WERI-Rb-1 (cell line): ENCODE results near the gene PKMYT1.

ENCODE experiments used
- DNase-seq: peaks from one replicate; pipeline ENCODE4 v3.0.0-alpha.2; 2020
- H3K27ac ChIP-seq: fragments of 250-450 bp; sonication (Bioruptor Pico); 2 replicates; pipeline ENCODE4 v1.5.1; 2020; ENCODE audit warnings: mild to moderate bottlenecking, moderate library complexity
- H3K27me3 ChIP-seq: fragments of 250-450 bp; sonication (Bioruptor Pico); 2 replicates; pipeline ENCODE4 v1.5.1; 2021; ENCODE audit warnings: mild to moderate bottlenecking, low read depth, moderate library complexity; ENCODE audit not compliant: insufficient read depth, severe bottlenecking
- H3K36me3 ChIP-seq: fragments of 250-450 bp; sonication (Bioruptor Pico); 2 replicates; pipeline ENCODE4 v1.5.1; 2020; ENCODE audit warnings: mild to moderate bottlenecking, moderate library complexity
- H3K4me3 ChIP-seq: 2 replicates; pipeline ENCODE4 v1.5.1; 2011; ENCODE audit warnings: low read depth, mild to moderate bottlenecking, control low read depth, low read length
- H3K9me3 ChIP-seq: fragments of 250-450 bp; sonication (Bioruptor Pico); 2 replicates; pipeline ENCODE4 v1.5.1; 2021; ENCODE audit warnings: mild to moderate bottlenecking, moderate library complexity; ENCODE audit not compliant: severe bottlenecking
- CTCF ChIP-seq: IDR thresholded peaks from 2 replicates; pipeline ENCODE4 v1.5.1; 2011; ENCODE audit warnings: low read depth, mild to moderate bottlenecking, control low read depth, inconsistent platforms, low read length

PKMYT1 gene

GRCh38 chr16:2967721-2968161 lies 12.5 kb downstream of the PKMYT1 start:
- peaks cover 56% of the 10 kb centered on the region for H3K36me3 ChIP-seq
- H3K27ac ChIP-seq, result peak overlapping the region; percentile 96
- no peak for TF ChIP-seq CTCF
- H3K9me3 ChIP-seq, result peaks cover 3% of the 10 kb centered on the region
- DNase-seq, result peak; percentile 5
- H3K4me3 ChIP-seq, result no peak overlapping the region
- H3K27me3 ChIP-seq, result no peaks in the 10 kb centered on the region

DNA sequence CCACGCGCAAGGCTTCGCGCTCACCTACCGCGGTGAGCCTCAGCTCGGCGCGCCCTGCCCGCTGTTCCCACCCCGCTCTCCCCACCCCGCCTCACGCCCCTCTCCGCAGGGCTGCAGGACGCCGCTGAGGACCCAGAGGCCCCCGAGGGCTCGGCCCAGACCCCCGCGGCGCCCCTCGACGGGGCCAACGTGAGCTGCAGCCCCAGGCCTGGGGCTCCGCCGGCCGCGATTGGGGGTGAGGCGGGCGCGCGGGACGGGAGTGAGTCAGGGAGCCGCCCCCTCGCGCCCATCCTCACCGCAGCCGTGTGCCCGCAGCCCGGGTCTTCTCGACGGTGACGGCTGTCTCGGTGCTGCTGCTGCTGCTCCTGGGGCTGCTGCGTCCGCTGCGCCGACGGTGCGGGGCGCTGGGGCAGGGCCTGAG lies 13.0 kb downstream of the PKMYT1 start:
- peak overlapping the region; percentile 96 for H3K27ac ChIP-seq
- peaks cover 51% of the 10 kb centered on the region for H3K36me3 ChIP-seq
- peaks cover 3% of the 10 kb centered on the region for H3K9me3 ChIP-seq
- no peak for TF ChIP-seq CTCF
- no peak for DNase-seq
- no peak overlapping the region for H3K4me3 ChIP-seq
- H3K27me3 ChIP-seq, result no peaks in the 10 kb centered on the region

DNA sequence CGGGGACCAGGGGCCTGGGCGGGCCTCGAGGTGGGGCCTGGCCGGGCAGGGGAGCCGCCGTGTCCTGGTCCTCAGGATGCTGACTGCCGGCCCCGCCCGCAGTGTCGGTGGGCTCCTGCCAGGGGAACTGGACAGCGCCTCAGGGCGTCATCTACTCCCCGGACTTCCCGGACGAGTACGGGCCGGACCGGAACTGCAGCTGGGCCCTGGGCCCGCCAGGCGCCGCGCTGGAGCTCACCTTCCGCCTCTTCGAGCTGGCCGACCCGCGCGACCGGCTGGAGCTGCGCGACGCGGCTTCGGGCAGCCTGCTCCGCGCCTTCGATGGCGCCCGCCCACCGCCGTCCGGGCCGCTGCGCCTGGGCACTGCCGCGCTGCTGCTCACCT lies 13.4 kb downstream of the PKMYT1 start:
- no peak for TF ChIP-seq CTCF
- Histone ChIP-seq H3K36me3 (peaks cover 47% of the 10 kb centered on the region), H3K9me3 (peaks cover 3% of the 10 kb centered on the region), H3K4me3 (no peak overlapping the region), H3K27ac (no peak overlapping the region), H3K27me3 (no peaks in the 10 kb centered on the region)
- DNase-seq, result no peak

DNA sequence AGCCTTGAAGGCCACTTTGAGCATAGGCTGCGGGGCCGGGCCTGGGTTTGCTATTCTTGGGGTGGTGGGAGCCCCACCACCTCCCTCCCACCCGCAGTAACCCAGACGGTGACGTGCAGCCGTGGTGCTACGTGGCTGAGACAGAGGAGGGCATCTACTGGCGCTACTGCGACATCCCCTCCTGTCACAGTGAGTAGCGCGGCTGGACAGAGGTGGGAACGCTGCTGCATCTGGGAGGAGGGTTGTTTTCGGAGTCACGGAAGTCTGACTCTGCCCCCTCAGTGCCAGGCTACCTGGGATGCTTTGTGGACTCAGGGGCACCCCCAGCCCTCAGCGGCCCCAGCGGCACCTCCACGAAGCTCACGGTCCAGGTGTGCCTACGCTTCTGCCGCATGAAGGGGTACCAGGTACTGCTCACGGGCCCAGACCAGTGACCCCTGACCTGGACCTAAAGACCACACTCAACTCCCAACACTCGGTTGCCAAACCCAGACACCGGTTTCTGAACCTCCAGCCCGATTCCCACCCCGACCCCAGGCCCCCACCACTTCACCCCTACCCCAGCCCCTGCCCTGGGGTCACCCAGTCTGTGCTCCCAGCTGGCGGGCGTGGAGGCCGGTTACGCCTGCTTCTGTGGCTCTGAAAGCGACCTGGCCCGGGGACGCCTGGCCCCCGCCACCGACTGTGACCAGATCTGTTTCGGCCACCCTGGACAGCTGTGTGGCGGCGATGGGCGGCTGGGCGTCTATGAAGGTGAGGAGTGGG lies 14.0 kb downstream of the PKMYT1 start:
- Histone ChIP-seq H3K27me3 (no peaks in the 10 kb centered on the region), H3K9me3 (peaks cover 3% of the 10 kb centered on the region), H3K36me3 (peaks cover 41% of the 10 kb centered on the region), H3K4me3 (no peak overlapping the region), H3K27ac (no peak overlapping the region; the same call in 1 of the 2 replicates)
- TF ChIP-seq CTCF, result no peak
- peak; percentile 7 for DNase-seq

DNA sequence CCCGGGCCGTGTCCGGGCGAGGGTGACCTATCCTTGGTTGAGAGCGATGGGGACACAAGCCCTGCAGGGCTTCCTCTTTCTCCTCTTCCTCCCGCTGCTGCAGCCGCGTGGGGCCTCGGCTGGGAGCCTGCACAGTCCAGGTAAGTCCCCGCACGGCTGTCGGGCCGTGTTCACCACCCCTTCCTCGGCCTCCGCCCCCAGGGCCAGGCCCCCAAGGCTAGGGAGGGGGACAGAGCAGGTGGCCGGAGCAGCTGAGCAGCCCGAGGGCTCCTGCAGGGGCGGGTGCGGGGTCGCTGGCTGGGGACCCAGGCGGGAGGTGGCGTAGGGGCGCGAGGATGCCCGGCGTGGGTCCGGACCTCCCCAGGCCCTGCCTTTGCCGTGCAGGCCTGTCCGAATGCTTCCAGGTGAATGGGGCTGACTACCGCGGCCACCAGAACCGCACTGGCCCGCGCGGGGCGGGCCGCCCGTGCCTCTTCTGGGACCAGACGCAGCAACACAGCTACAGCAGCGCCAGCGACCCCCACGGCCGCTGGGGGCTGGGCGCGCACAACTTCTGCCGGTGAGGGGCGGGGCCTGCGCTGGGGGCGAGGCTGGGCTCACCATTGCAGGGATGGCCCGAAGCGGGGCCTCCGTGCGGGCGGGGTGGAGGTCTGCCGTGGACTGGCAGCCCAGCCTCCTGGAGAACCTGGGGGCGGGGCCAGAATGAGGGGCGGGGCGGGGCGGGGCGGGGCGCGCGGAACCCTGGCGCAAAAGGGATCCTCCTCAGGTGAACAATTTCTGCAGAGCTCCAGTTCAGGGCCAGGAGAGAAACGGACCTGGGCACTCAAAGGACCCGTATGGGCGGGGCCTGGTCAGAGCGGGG lies 15.5 kb downstream of the PKMYT1 start:
- peaks cover 26% of the 10 kb centered on the region for H3K36me3 ChIP-seq
- peaks cover 3% of the 10 kb centered on the region for H3K9me3 ChIP-seq
- H3K27me3 ChIP-seq, result no peaks in the 10 kb centered on the region
- peak overlapping the region; percentile 62 for H3K4me3 ChIP-seq
- peak overlapping the region; percentile 87 for H3K27ac ChIP-seq
- peak; percentile 97 for DNase-seq
- no peak for TF ChIP-seq CTCF
